GM23338 (cell line): ENCODE measurements around the gene VPS50. TPM values are rescaled to one million over a fixed set of nuclear protein-coding genes. Genes with fewer than 3 reads are reported as not detected.

ENCODE experiments used
- ATAC-seq: fragments of 200-7000 bp; cut with Tn5 transposase; 3 replicates; pipeline ENCODE4 v1.9.1; 2020
- DNase-seq: peaks from one replicate; pipeline ENCODE4 v3.0.0-alpha.2; 2015; ENCODE audit warnings: low spot score
- H2AFZ ChIP-seq: fragments of 200-600 bp; sonication (generic); 2 replicates; pipeline ENCODE4 v1.8.0; 2016; ENCODE audit warnings: antibody characterized with exemption, mild to moderate bottlenecking, moderate library complexity
- H3F3A ChIP-seq: fragments of 200-600 bp; sonication (generic); replicated peaks from 2 replicates; pipeline ENCODE4 v1.8.0; 2017; ENCODE audit warnings: antibody characterized with exemption, mixed run types, low read depth
- H3K27ac ChIP-seq: fragments of 200-600 bp; sonication (generic); 2 replicates; pipeline ENCODE4 v1.6.1; 2016; ENCODE audit warnings: low read depth
- H3K27me3 ChIP-seq: fragments of 200-600 bp; sonication (generic); 2 replicates; pipeline ENCODE4 v1.8.0; 2016; ENCODE audit warnings: mild to moderate bottlenecking, mixed run types, moderate library complexity; ENCODE audit not compliant: insufficient read depth
- H3K36me3 ChIP-seq: fragments of 200-600 bp; sonication (generic); 2 replicates; pipeline ENCODE4 v1.8.0; 2016; ENCODE audit warnings: mild to moderate bottlenecking; ENCODE audit not compliant: insufficient read depth
- H3K4me1 ChIP-seq: fragments of 200-600 bp; sonication (generic); 2 replicates; pipeline ENCODE4 v1.8.0; 2016; ENCODE audit warnings: mild to moderate bottlenecking, moderate library complexity; ENCODE audit not compliant: insufficient read depth
- H3K4me2 ChIP-seq: fragments of 200-600 bp; sonication (generic); 2 replicates; pipeline ENCODE4 v1.7.1; 2017; ENCODE audit warnings: mixed run types
- H3K4me3 ChIP-seq: fragments of 200-600 bp; sonication (generic); 2 replicates; pipeline ENCODE4 v1.6.1; 2016; ENCODE audit warnings: mixed run types
- H3K79me2 ChIP-seq: fragments of 200-600 bp; sonication (generic); replicated peaks from 2 replicates; pipeline ENCODE4 v1.8.0; 2017; ENCODE audit warnings: mild to moderate bottlenecking; ENCODE audit not compliant: insufficient read depth
- H3K9me2 ChIP-seq: fragments of 200-600 bp; sonication (generic); 2 replicates; pipeline ENCODE4 v1.8.0; 2017; ENCODE audit not compliant: insufficient read depth
- H4K20me1 ChIP-seq: fragments of 200-600 bp; sonication (generic); replicated peaks from 2 replicates; pipeline ENCODE4 v1.8.0; 2017; ENCODE audit warnings: mild to moderate bottlenecking; ENCODE audit not compliant: insufficient read depth
- H3K27ac Mint-ChIP-seq: 2 replicates; pipeline ENCODE4 v1.8.0; 2020; ENCODE audit warnings: inconsistent platforms, mild to moderate bottlenecking, moderate library complexity, mixed read lengths
- H3K27me3 Mint-ChIP-seq: 3 replicates; pipeline ENCODE4 v1.8.0; 2022; ENCODE audit warnings: low read depth, mild to moderate bottlenecking, moderate library complexity, mixed read lengths, inconsistent platforms; ENCODE audit not compliant: insufficient read depth, poor library complexity
- H3K36me3 Mint-ChIP-seq: 3 replicates; pipeline ENCODE4 v1.8.0; 2021; ENCODE audit warnings: low read depth, mild to moderate bottlenecking, inconsistent platforms, moderate library complexity, mixed read lengths
- H3K4me1 Mint-ChIP-seq: 3 replicates; pipeline ENCODE4 v1.8.0; 2020; ENCODE audit warnings: mild to moderate bottlenecking, inconsistent platforms, mixed read lengths
- H3K4me3 Mint-ChIP-seq: 3 replicates; pipeline ENCODE4 v1.8.0; 2021; ENCODE audit warnings: moderate library complexity, mild to moderate bottlenecking, inconsistent platforms, mixed read lengths
- H3K9me3 Mint-ChIP-seq: 3 replicates; pipeline ENCODE4 v1.8.0; 2020; ENCODE audit warnings: moderate library complexity, mild to moderate bottlenecking, inconsistent platforms, mixed read lengths
- CREB1 ChIP-seq: fragments of 250-450 bp; sonication (Bioruptor Pico); IDR thresholded peaks from 2 replicates; pipeline ENCODE4 v1.5.0; 2020; ENCODE audit warnings: low read depth, mild to moderate bottlenecking, moderate library complexity
- JUNB ChIP-seq: IDR thresholded peaks from one replicate; pipeline ENCODE4 v1.6.1; 2016; ENCODE audit warnings: antibody characterized with exemption; ENCODE audit not compliant: unreplicated experiment
- ZNF462 ChIP-seq: fragments of 250-450 bp; sonication (Bioruptor Pico); IDR thresholded peaks from 2 replicates; pipeline ENCODE4 v1.5.0; 2020; ENCODE audit warnings: mild to moderate bottlenecking, moderate library complexity
- polyA plus RNA-seq: library from polyadenylated mRNA; unstranded; fragments of >200 nt; fragmentation: Nextera tagmentation; extraction: Ambion mirVana; gene quantifications from 2 replicates; pipeline ENCODE4 v1.2.1, GENCODE V29; 2016
- total RNA-seq: library from RNA; depleted of rRNA; stranded (reverse); fragments of >200 nt; shearing (Covaris generic); gene quantifications from 2 replicates; pipeline ENCODE4 v1.2.3, GENCODE V29; 2014
- TF ChIP-seq, protein P1 (sequence below): IDR thresholded peaks from 2 replicates; pipeline ENCODE4 v1.6.1; 2016; ENCODE audit warnings: antibody characterized with exemption
- TF ChIP-seq, protein P2 (sequence below), 2 experiments: fragments of 200-600 bp in 1 of 2; sonication (generic) in 1 of 2; conservative IDR thresholded peaks; 2 replicates each; pipeline versions ENCODE4 v1.5.1 to v1.6.1; 2016 to 2017; ENCODE audit warnings: antibody characterized with exemption in 2 of 2, low read depth in 2 of 2, mild to moderate bottlenecking in 2 of 2, moderate library complexity in 1 of 2

VPS50 gene
- total and polyA plus RNA-seq, 2 experiments from 2014 or later = 4.3 to 12.3 TPM

- TF ChIP-seq JUNB = no peak
- TF ChIP-seq ZNF462 (CRISPR knock-in tag) = no peak
- TF ChIP-seq, protein P1, sequence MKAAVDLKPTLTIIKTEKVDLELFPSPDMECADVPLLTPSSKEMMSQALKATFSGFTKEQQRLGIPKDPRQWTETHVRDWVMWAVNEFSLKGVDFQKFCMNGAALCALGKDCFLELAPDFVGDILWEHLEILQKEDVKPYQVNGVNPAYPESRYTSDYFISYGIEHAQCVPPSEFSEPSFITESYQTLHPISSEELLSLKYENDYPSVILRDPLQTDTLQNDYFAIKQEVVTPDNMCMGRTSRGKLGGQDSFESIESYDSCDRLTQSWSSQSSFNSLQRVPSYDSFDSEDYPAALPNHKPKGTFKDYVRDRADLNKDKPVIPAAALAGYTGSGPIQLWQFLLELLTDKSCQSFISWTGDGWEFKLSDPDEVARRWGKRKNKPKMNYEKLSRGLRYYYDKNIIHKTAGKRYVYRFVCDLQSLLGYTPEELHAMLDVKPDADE = no peak
- no peak for TF ChIP-seq CREB1 (CRISPR knock-in tag)
- TF ChIP-seq, protein P2, sequence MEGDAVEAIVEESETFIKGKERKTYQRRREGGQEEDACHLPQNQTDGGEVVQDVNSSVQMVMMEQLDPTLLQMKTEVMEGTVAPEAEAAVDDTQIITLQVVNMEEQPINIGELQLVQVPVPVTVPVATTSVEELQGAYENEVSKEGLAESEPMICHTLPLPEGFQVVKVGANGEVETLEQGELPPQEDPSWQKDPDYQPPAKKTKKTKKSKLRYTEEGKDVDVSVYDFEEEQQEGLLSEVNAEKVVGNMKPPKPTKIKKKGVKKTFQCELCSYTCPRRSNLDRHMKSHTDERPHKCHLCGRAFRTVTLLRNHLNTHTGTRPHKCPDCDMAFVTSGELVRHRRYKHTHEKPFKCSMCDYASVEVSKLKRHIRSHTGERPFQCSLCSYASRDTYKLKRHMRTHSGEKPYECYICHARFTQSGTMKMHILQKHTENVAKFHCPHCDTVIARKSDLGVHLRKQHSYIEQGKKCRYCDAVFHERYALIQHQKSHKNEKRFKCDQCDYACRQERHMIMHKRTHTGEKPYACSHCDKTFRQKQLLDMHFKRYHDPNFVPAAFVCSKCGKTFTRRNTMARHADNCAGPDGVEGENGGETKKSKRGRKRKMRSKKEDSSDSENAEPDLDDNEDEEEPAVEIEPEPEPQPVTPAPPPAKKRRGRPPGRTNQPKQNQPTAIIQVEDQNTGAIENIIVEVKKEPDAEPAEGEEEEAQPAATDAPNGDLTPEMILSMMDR (conservative IDR thresholded peaks at IDR 0.05; ENCODE audit: low read depth in 2 of 2) = peak; percentile 58 to 88
- no peaks in the 10 kb centered on the region for H3K79me2 ChIP-seq
- no peak for ATAC-seq
- Mint-ChIP-seq H3K27ac (peak overlapping the region; percentile 65; the same call in 1 of the 2 replicates), H3K4me3 (no peak overlapping the region), H3K9me3 (no peaks in the 10 kb centered on the region), H3K36me3 (no peaks in the 10 kb centered on the region), H3K4me1 (no peaks in the 10 kb centered on the region), H3K27me3 (no peaks in the 10 kb centered on the region)
- no peaks in the 10 kb centered on the region for H3K27me3 ChIP-seq
- no peak overlapping the region for H2AFZ ChIP-seq
- H3F3A ChIP-seq = no peaks in the 10 kb centered on the region
- no peak overlapping the region for H3K4me3 ChIP-seq
- no peaks in the 10 kb centered on the region for H3K9me2 ChIP-seq
- no peak overlapping the region for H3K27ac ChIP-seq
- H3K4me2 ChIP-seq = no peak overlapping the region
- DNase-seq = peak; percentile 56
- H3K36me3 ChIP-seq = no peaks in the 10 kb centered on the region
- H3K4me1 ChIP-seq = no peaks in the 10 kb centered on the region
- no peaks in the 10 kb centered on the region for H4K20me1 ChIP-seq
These were observed 13.6 kb downstream of the VPS50 start for GRCh38 chr7:93245525-93246432.
